HepG2 (cell line): ENCODE results near the gene FAAP100. TPM values are rescaled to one million over a fixed set of nuclear protein-coding genes. Genes with fewer than 3 reads are reported as not detected.

Experiments
- ATAC-seq: fragments of 200-7000 bp; cut with Tn5 transposase; 3 replicates; pipeline ENCODE4 v1.9.1; 2020; ENCODE audit warnings: mild to moderate bottlenecking, moderate library complexity
- BruUV-seq: library from RNA; stranded (reverse); fragments of 400-500 nt; replicated peaks from 2 replicates; lab custom pipeline; 2021; lab: Mats Ljungman, UMichigan
- CTCF ChIA-PET: fragments of 300-600 bp; formaldehyde crosslinking; extraction: SDS; loops from one replicate; lab custom pipeline; 2021; ENCODE audit warnings: low total read pairs, inconsistent platforms, low intra/inter-chr PET ratio; lab: Yijun Ruan, JAX
- POLR2A ChIA-PET: fragments of 350-600 bp; sonication (Branson Sonifier 250); formaldehyde crosslinking; loops from one replicate; lab custom pipeline; 2020; ENCODE audit warnings: antibody characterized with exemption, inconsistent platforms; lab: Yijun Ruan, JAX
- DNase-seq: peaks from one replicate; pipeline ENCODE4 v3.0.0-alpha.2; 2015; ENCODE audit warnings: low spot score
- FAIRE-seq: peaks from 3 replicates; lab custom pipeline; 2011; peaks lifted over from hg19 to GRCh38; lab: Jason Lieb, UNC
- H2AFZ ChIP-seq: one replicate; pipeline ENCODE4 v1.6.1; 2011; ENCODE audit warnings: low read length, inconsistent platforms
- H3K27ac ChIP-seq: fragments of 300-600 bp; 3 replicates; pipeline ENCODE4 v1.8.0; 2011; ENCODE audit warnings: mixed run types, mild to moderate bottlenecking, mixed read lengths, low read length, inconsistent platforms; ENCODE audit not compliant: insufficient read depth; ENCODE audit errors: extremely low read length
- H3K27me3 ChIP-seq, 2 experiments: fragments of 200-600 bp in 1 of 2; 2 replicates in 1 of 2; 3 replicates in 1 of 2; pipeline versions ENCODE4 v1.6.0 to v1.8.0; 2011; ENCODE audit warnings: low read length in 2 of 2, mild to moderate bottlenecking in 2 of 2, moderate library complexity in 2 of 2, inconsistent platforms in 1 of 2; ENCODE audit not compliant: insufficient read depth in 2 of 2, control insufficient read depth in 1 of 2
- H3K36me3 ChIP-seq, 2 experiments: fragments of 200-600 bp in 1 of 2; replicated peaks in 1 of 2; 2 replicates in 1 of 2; 3 replicates in 1 of 2; pipeline versions ENCODE4 v1.5.1 to v1.8.0; 2011; ENCODE audit warnings: low read length in 2 of 2, inconsistent platforms in 1 of 2; ENCODE audit not compliant: insufficient read depth in 2 of 2, control insufficient read depth in 1 of 2
- H3K4me1 ChIP-seq: 2 replicates; pipeline ENCODE4 v1.5.1; 2012; ENCODE audit warnings: low read length, inconsistent platforms; ENCODE audit not compliant: insufficient read depth
- H3K4me2 ChIP-seq: 2 replicates; pipeline ENCODE4 v1.6.0; 2011; ENCODE audit warnings: low read depth, low read length, inconsistent platforms
- H3K4me3 ChIP-seq, 3 experiments: fragments of 200-600 bp in 1 of 3; sonication (generic), shearing (Covaris generic) in 1 of 3; replicated peaks in 1 of 3; 2 replicates each; pipeline ENCODE4 v1.5.1; 2011 to 2016; ENCODE audit warnings: low read length in 3 of 3, inconsistent platforms in 2 of 3, low read depth in 2 of 3, mild to moderate bottlenecking in 2 of 3, control low read depth in 1 of 3, mixed read lengths in 1 of 3; ENCODE audit not compliant: insufficient read depth in 1 of 3
- H3K79me2 ChIP-seq: one replicate; pipeline ENCODE4 v1.6.1; 2011; ENCODE audit warnings: low read length, inconsistent platforms; ENCODE audit not compliant: insufficient read depth
- H3K9ac ChIP-seq: 2 replicates; pipeline ENCODE4 v1.6.0; 2011; ENCODE audit warnings: mild to moderate bottlenecking, low read depth, low read length, inconsistent platforms; ENCODE audit not compliant: insufficient read depth
- H3K9me3 ChIP-seq: 2 replicates; pipeline ENCODE4 v1.5.1; 2012; ENCODE audit warnings: mild to moderate bottlenecking, low read length
- H4K20me1 ChIP-seq: 2 replicates; pipeline ENCODE4 v1.6.0; 2011; ENCODE audit warnings: inconsistent platforms, mild to moderate bottlenecking, low read length, moderate library complexity; ENCODE audit not compliant: insufficient read depth
- CHCHD3 ChIP-seq: sonication (generic); formaldehyde crosslinking; IDR thresholded peaks from 2 replicates; pipeline ENCODE4 v1.8.0; 2022; ENCODE audit warnings: mild to moderate bottlenecking, missing genetic modification reagents, moderate library complexity
- EEA1 ChIP-seq: sonication (generic); formaldehyde crosslinking; IDR thresholded peaks from 2 replicates; pipeline ENCODE4 v1.5.1; 2020; ENCODE audit warnings: mild to moderate bottlenecking, missing genetic modification reagents, borderline replicate concordance
- ETV6 ChIP-seq: sonication (generic); formaldehyde crosslinking; conservative IDR thresholded peaks from 2 replicates; pipeline ENCODE4 v1.4.0; 2020; ENCODE audit warnings: missing genetic modification reagents
- FOSL1 ChIP-seq: sonication (generic); formaldehyde crosslinking; IDR thresholded peaks from 2 replicates; pipeline ENCODE4 v1.9.0; 2021; ENCODE audit warnings: missing genetic modification reagents, borderline replicate concordance
- FOSL2 ChIP-seq: sonication (generic); formaldehyde crosslinking; IDR thresholded peaks from 2 replicates; pipeline ENCODE4 v1.4.0; 2020; ENCODE audit warnings: missing genetic modification reagents
- KDM2A ChIP-seq: sonication (generic); formaldehyde crosslinking; IDR thresholded peaks from 2 replicates; pipeline ENCODE4 v1.4.0; 2020; ENCODE audit warnings: low read depth, missing genetic modification reagents, borderline replicate concordance
- KLF12 ChIP-seq: sonication (generic); formaldehyde crosslinking; IDR thresholded peaks from 2 replicates; pipeline ENCODE4 v1.4.0; 2020; ENCODE audit warnings: missing genetic modification reagents, borderline replicate concordance
- MED13 ChIP-seq: sonication (generic); formaldehyde crosslinking; IDR thresholded peaks from 2 replicates; pipeline ENCODE4 v1.5.0; 2020; ENCODE audit warnings: missing genetic modification reagents
- NFKB2 ChIP-seq: sonication (generic); formaldehyde crosslinking; IDR thresholded peaks from 2 replicates; pipeline ENCODE4 v1.4.0; 2020; ENCODE audit warnings: missing genetic modification reagents, borderline replicate concordance
- PCBP1 ChIP-seq: fragments of 200-400 bp; formaldehyde crosslinking; IDR thresholded peaks from 2 replicates; pipeline ENCODE4 v1.6.1; 2017; ENCODE audit warnings: mild to moderate bottlenecking, low read depth, low read length, borderline replicate concordance
- REPIN1 ChIP-seq: sonication (generic); formaldehyde crosslinking; IDR thresholded peaks from 2 replicates; pipeline ENCODE4 v1.8.0; 2022; ENCODE audit warnings: missing genetic modification reagents, low read depth, mild to moderate bottlenecking, borderline replicate concordance
- SETDB1 ChIP-seq: sonication (generic); formaldehyde crosslinking; IDR thresholded peaks from 2 replicates; pipeline ENCODE4 v1.5.1; 2020; ENCODE audit warnings: missing genetic modification reagents, mild to moderate bottlenecking, borderline replicate concordance
- SUZ12 ChIP-seq: fragments of 150-350 bp; IDR thresholded peaks from 2 replicates; pipeline ENCODE4 v1.6.1; 2014; ENCODE audit warnings: low read depth, low read length
- U2AF1 ChIP-seq: fragments of 200-400 bp; formaldehyde crosslinking; optimal IDR thresholded peaks from 2 replicates; pipeline ENCODE3; 2017; ENCODE audit warnings: mild to moderate bottlenecking, low read depth, low read length
- ZBTB38 ChIP-seq: sonication (generic); formaldehyde crosslinking; IDR thresholded peaks from 2 replicates; pipeline ENCODE4 v1.5.1; 2020; ENCODE audit warnings: mild to moderate bottlenecking, missing genetic modification reagents
- ZNF564 ChIP-seq: sonication (generic); formaldehyde crosslinking; IDR thresholded peaks from 2 replicates; pipeline ENCODE4 v1.8.1; 2023; ENCODE audit warnings: mild to moderate bottlenecking, missing genetic modification reagents
- ZNF781 ChIP-seq: sonication (generic); formaldehyde crosslinking; IDR thresholded peaks from 2 replicates; pipeline ENCODE4 v1.5.1; 2020; ENCODE audit warnings: borderline replicate concordance, mild to moderate bottlenecking, missing genetic modification reagents; ENCODE audit errors: not compliant biosample characterization
- WGBS: methylation state at CpG from one replicate; pipeline ENCODE4 v1.1.6; 2017; ENCODE audit warnings: low lambda C conversion rate; 5-methylcytosine and 5-hydroxymethylcytosine counted together
- in situ Hi-C: cut with HindIII; loops from 2 replicates; pipeline ENCODE4 v1.10.0; 2017; ENCODE audit warnings: low pct_unique_long_range_greater_than_20kb; ENCODE audit not compliant: extremely low pct_ligation_motif_present
- intact Hi-C: fragments of 100-400 bp; cut with micrococcal nuclease; formaldehyde crosslinking; loops from one replicate; pipeline ENCODE4 v1.10.0; 2022; ENCODE audit not compliant: unreplicated experiment
- polyA plus RNA-seq, 8 experiments: library from polyadenylated mRNA; depleted of rRNA in 3 of 8; stranded (reverse) in 7 of 8; unstranded in 1 of 8; fragments of >200 nt; fragmentation: Illumina TruSeq in 4 of 8; extraction: Trizol in 4 of 8; gene quantifications; 2 replicates each; pipeline versions ENCODE4 v1.2.1 to v1.2.3, GENCODE V29; 2011 to 2016; ENCODE audit warnings: low read depth in 4 of 8, missing spikeins in 1 of 8, mixed read lengths in 1 of 8; ENCODE audit not compliant: insufficient read depth in 1 of 8
- total RNA-seq, 5 experiments: library from RNA; depleted of rRNA; stranded (reverse); fragments of >200 nt; fragmentation: Illumina TruSeq; extraction: Trizol; gene quantifications; 2 replicates each; pipeline ENCODE4 v1.2.3, GENCODE V29; 2016; ENCODE audit warnings: low read depth in 1 of 5
- TF ChIP-seq, protein P1 (sequence below): sonication (generic); formaldehyde crosslinking; IDR thresholded peaks from 2 replicates; pipeline ENCODE4 v1.8.0; 2022; ENCODE audit warnings: mild to moderate bottlenecking, missing genetic modification reagents
- TF ChIP-seq, protein P2 (sequence below): sonication (generic); formaldehyde crosslinking; conservative IDR thresholded peaks from 2 replicates; pipeline ENCODE4 v1.5.0; 2020; ENCODE audit warnings: missing genetic modification reagents
- TF ChIP-seq, protein P3 (sequence below): sonication (generic); formaldehyde crosslinking; IDR thresholded peaks from 2 replicates; pipeline ENCODE4 v1.4.0; 2020; ENCODE audit warnings: missing genetic modification reagents

The FAAP100 gene
- total and polyA plus RNA-seq, 2 of the 13 experiments (the other 11 are each of a cell fraction or from before 2014, with no cell fraction given) = 7.6 to 20.8 TPM

DNA sequence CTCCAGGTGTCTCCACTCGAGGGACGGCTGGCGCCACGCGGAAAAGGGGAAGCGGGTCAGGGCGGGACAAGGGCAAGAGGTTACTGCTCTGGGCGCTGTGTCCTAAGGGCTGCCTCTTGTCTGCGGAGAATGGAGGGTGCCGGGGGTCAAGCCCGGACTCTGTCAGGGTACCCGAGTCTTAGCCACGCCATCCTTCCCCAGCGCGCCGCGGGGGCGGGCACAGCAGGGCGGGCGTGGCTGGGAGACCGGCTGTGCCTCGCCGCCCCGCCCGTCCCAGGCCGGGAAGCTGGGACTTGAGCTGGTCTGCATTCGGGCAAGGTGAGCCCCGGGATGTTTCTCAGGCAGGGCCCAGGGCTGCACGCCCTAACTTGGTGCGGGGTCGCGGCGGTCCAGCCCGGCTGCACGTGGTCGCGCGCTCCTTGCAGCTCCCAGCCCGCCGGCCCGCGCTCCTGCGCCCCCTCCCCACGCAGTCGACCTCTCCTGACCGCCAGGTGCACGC lies 33.3 kb downstream of the FAAP100 start:
- H3K4me3 ChIP-seq = peak overlapping the region; percentile 35 to 75 (median 56); a peak in 5 of 6 replicates
- in situ Hi-C loops (no loop called here), intact Hi-C loops (loop anchor here (10.0 kb wide), 1 partner anchor 124 kb away; the partner anchor contains the start of gene BAHCC1)
- ChIA-PET CTCF (interaction anchor here (1.2 kb wide), 1 partner anchor 83 kb away, joined by 3 read pairs; no protein-coding TSS in a partner anchor), POLR2A (interaction anchor here (0.6 to 2.2 kb wide), 5 partner anchors 10 to 280 kb away, joined by 3 to 16 read pairs (median 5); partner anchors contain the start of genes FAAP100, NDUFAF8 and TEPSIN)
- H2AFZ ChIP-seq = no peak overlapping the region
- no peak for FAIRE-seq
- H3K4me2 ChIP-seq = peak overlapping the region; percentile 79
- no peak for DNase-seq
- peak; percentile 12 for ATAC-seq
- H3K36me3 ChIP-seq = no peaks in the 10 kb centered on the region
- H3K27ac ChIP-seq = no peak overlapping the region
- H3K79me2 ChIP-seq = no peaks in the 10 kb centered on the region
- no peaks in the 10 kb centered on the region for H4K20me1 ChIP-seq
- peaks cover 52% of the 10 kb centered on the region for H3K4me1 ChIP-seq
- BruUV-seq = no TSS peak
- H3K9me3 ChIP-seq = no peaks in the 10 kb centered on the region
- peaks cover 0 to 37% of the 10 kb centered on the region in 2 experiments; a peak in 4 of 5 replicates for H3K27me3 ChIP-seq
- peak overlapping the region; percentile 50 for H3K9ac ChIP-seq
- 7% methylated on average over 26 of the region's 47 CpGs for WGBS
- TF ChIP-seq CHCHD3 (CRISPR knock-in tag) (0 out of 2 replicates have a peak, but pooled peaks have one; percentile 18), SETDB1 (CRISPR knock-in tag) (no peak), ZBTB38 (0 out of 2 replicates have a peak, but pooled peaks have one; percentile 30), SUZ12 (no peak), ZNF564 (CRISPR knock-in tag) (0 out of 2 replicates have a peak, but pooled peaks have one; percentile 0), ETV6 (CRISPR knock-in tag) (0 out of 2 replicates have a peak, but pooled peaks have one; percentile 22), ZNF781 (CRISPR knock-in tag) (no peak), EEA1 (CRISPR knock-in tag) (peak; percentile 19; the same call in 1 of the 2 replicates), REPIN1 (0 out of 2 replicates have a peak, but pooled peaks have one; percentile 33), NFKB2 (CRISPR knock-in tag) (0 out of 2 replicates have a peak, but pooled peaks have one; percentile 53), FOSL1 (CRISPR knock-in tag) (no peak), FOSL2 (no peak), KDM2A (peak; percentile 30; the same call in 1 of the 2 replicates), MED13 (CRISPR knock-in tag) (peak; percentile 55; the same call in 1 of the 2 replicates), KLF12 (CRISPR knock-in tag) (peak; percentile 68; the same call in 1 of the 2 replicates), PCBP1 (peak; percentile 64; the same call in 1 of the 2 replicates), U2AF1 (peak; percentile 65)
- TF ChIP-seq, protein P1, sequence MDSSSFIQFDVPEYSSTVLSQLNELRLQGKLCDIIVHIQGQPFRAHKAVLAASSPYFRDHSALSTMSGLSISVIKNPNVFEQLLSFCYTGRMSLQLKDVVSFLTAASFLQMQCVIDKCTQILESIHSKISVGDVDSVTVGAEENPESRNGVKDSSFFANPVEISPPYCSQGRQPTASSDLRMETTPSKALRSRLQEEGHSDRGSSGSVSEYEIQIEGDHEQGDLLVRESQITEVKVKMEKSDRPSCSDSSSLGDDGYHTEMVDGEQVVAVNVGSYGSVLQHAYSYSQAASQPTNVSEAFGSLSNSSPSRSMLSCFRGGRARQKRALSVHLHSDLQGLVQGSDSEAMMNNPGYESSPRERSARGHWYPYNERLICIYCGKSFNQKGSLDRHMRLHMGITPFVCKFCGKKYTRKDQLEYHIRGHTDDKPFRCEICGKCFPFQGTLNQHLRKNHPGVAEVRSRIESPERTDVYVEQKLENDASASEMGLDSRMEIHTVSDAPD (CRISPR knock-in tag) = 0 out of 2 replicates have a peak, but pooled peaks have one; percentile 69
- TF ChIP-seq, protein P2, sequence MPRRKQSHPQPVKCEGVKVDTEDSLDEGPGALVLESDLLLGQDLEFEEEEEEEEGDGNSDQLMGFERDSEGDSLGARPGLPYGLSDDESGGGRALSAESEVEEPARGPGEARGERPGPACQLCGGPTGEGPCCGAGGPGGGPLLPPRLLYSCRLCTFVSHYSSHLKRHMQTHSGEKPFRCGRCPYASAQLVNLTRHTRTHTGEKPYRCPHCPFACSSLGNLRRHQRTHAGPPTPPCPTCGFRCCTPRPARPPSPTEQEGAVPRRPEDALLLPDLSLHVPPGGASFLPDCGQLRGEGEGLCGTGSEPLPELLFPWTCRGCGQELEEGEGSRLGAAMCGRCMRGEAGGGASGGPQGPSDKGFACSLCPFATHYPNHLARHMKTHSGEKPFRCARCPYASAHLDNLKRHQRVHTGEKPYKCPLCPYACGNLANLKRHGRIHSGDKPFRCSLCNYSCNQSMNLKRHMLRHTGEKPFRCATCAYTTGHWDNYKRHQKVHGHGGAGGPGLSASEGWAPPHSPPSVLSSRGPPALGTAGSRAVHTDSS (CRISPR knock-in tag) = peak; percentile 8; the same call in 1 of the 2 replicates
- TF ChIP-seq, protein P3, sequence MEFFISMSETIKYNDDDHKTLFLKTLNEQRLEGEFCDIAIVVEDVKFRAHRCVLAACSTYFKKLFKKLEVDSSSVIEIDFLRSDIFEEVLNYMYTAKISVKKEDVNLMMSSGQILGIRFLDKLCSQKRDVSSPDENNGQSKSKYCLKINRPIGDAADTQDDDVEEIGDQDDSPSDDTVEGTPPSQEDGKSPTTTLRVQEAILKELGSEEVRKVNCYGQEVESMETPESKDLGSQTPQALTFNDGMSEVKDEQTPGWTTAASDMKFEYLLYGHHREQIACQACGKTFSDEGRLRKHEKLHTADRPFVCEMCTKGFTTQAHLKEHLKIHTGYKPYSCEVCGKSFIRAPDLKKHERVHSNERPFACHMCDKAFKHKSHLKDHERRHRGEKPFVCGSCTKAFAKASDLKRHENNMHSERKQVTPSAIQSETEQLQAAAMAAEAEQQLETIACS (CRISPR knock-in tag) = peak; percentile 48; the same call in 1 of the 2 replicates
